Measurements from ENCODE around the gene UBAC1.

UBAC1 gene

DNA sequence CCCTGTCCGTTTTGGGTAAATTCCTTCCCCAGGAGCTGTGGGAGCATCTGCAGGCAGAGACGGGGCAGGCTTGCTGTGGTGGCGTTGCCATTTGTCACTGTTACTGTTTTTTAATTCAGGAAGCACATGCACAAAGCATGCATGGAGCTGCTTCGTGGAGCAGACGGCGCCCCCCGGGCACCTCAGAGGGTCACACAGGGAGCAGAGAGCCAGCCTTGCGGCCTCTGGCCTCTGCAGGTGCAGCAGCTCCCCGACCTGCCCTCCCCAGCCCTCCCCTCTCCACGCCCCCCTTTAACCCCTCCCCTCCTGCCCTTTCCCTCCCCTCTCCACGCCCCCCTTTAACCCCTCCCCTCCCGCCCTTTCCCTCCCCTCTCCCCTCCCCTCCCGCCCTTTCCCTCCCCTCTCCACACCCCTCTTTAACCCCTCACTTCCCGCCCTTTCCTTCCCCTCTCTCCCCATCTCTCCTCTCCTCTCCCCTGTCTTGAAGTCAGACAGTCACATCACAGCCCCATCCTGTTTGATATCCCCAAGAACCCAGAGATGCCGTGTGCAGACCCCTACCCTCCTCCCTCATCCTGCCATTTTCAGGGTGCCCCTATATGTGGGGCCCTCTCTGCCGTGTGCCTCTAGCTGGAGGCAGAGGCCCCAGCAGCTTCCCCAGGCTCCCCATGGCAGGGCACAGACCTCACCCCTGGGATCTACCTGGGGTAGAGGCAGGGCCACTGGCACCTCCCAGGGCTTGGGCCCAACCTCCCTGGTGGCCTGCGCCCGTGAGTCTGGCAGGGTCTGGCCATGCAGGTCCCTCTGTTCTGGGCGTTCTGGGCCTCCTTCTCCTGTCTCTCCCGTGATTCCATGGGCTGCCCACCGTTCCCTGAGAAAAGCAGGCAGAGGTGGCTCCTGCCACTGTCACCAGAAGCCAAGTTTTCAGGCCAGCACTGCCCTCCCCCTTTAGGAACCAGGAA, 29.6 kb upstream of the UBAC1 start:
- ChIA-PET CTCF (no interaction called here), POLR2A (ENCODE audit: low non-redundant PET) (no interaction called here)
- H3K27ac ChIP-seq = peak overlapping the region; percentile 26
- TF ChIP-seq, protein P1, sequence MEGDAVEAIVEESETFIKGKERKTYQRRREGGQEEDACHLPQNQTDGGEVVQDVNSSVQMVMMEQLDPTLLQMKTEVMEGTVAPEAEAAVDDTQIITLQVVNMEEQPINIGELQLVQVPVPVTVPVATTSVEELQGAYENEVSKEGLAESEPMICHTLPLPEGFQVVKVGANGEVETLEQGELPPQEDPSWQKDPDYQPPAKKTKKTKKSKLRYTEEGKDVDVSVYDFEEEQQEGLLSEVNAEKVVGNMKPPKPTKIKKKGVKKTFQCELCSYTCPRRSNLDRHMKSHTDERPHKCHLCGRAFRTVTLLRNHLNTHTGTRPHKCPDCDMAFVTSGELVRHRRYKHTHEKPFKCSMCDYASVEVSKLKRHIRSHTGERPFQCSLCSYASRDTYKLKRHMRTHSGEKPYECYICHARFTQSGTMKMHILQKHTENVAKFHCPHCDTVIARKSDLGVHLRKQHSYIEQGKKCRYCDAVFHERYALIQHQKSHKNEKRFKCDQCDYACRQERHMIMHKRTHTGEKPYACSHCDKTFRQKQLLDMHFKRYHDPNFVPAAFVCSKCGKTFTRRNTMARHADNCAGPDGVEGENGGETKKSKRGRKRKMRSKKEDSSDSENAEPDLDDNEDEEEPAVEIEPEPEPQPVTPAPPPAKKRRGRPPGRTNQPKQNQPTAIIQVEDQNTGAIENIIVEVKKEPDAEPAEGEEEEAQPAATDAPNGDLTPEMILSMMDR (conservative IDR thresholded peaks at IDR 0.05; ENCODE audit: low read depth) = no peak
- peak; percentile 62 for DNase-seq (ENCODE audit: low spot score)

DNA sequence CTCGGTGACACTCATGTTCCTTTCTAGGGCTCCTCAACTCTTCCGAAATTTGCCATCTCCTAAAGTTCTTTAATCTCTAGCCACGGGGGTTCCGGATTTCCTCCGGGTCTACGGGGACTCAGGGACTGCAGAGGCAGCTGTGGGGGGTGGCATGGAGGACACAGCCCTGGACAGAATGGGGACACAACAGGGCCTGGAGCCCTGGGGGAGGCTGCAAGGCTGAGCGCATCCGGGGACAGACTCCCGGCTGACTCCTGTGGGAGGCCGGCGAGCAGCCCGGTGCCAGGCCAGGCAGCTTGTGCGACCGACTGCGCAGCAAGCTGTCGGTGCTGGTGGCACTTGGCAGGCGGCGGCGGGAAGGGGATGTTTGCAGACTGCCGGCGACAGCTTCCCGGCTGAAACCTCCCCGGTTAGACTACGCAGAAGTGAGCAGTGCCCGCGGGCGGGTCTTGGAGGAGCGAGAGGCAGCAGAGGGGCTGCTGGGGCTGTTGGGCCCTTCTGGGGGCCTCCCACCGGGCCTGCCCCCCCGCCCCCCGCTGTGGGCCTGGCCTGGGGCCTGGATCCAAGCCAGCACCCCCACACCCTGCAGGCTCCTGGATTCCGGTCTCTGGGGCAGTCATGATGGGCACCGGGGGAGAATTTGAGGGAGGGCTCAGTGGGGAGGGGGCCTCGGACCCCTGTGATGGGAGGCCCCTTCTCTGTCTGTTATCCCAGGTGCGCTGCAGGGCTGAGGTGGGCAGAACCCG, 28.7 kb upstream of the UBAC1 start:
- ChIA-PET CTCF (no interaction called here), POLR2A (ENCODE audit: low non-redundant PET) (no interaction called here)
- no peak overlapping the region for H3K27ac ChIP-seq
- TF ChIP-seq, protein P1 (conservative IDR thresholded peaks at IDR 0.05; ENCODE audit: low read depth) = no peak
- no peak for DNase-seq (ENCODE audit: low spot score)

DNA sequence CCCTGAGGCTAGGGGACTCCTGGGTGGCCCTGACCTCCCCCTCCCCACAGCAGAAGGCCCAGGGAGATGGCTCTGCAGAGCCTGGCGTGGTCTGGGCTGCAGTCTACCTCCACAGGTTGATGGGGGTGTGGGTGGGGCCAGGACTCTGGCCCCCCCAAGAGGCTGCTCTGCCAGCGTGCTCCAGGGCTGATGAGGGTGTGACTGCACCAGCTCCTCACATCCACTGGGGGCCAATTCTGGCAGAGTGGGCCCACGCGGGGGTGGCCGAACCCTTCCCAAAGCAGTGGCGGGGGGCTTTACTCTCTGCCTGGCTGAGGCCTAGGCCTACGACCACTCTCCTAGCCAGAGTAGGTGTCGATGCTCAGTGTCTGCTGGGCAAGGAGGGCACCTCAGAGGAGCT, 28.0 kb upstream of the UBAC1 start:
- CTCF ChIA-PET = interaction anchor here (0.8 kb wide), 1 partner anchor 21 kb away, joined by 4 read pairs; no protein-coding TSS in a partner anchor
- TF ChIP-seq, protein P1 (conservative IDR thresholded peaks at IDR 0.05; ENCODE audit: low read depth) = no peak
- DNase-seq (ENCODE audit: low spot score) = no peak
- no peak overlapping the region for H3K27ac ChIP-seq
- POLR2A ChIA-PET (ENCODE audit: low non-redundant PET) = no interaction called here

DNA sequence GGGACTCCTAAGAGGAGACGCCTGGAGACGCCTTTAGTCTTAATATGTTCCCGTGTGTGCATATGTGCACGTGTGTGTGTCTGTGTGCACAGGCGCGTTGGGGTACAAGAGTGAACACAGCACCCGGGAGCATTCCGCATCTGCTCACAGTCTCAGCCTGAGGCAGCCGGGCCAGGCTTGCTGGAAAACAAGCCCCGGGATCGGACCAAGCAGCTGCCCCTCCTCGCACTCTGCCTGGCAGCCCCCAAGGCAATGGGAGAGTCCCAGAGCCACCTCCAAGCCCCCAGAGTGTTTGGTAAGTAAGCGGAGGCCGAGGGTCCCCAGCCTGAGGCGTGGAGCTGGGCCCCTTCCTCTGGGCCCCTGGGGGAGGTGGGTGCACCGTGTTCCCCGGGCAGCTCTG, 27.3 kb upstream of the UBAC1 start:
- TF ChIP-seq, protein P1 (conservative IDR thresholded peaks at IDR 0.05; ENCODE audit: low read depth) = no peak
- CTCF ChIA-PET = interaction anchor here (0.6 to 0.8 kb wide), 2 partner anchors 20 to 191 kb away, joined by 3 to 4 read pairs; no protein-coding TSS in a partner anchor
- POLR2A ChIA-PET (ENCODE audit: low non-redundant PET) = no interaction called here

DNA sequence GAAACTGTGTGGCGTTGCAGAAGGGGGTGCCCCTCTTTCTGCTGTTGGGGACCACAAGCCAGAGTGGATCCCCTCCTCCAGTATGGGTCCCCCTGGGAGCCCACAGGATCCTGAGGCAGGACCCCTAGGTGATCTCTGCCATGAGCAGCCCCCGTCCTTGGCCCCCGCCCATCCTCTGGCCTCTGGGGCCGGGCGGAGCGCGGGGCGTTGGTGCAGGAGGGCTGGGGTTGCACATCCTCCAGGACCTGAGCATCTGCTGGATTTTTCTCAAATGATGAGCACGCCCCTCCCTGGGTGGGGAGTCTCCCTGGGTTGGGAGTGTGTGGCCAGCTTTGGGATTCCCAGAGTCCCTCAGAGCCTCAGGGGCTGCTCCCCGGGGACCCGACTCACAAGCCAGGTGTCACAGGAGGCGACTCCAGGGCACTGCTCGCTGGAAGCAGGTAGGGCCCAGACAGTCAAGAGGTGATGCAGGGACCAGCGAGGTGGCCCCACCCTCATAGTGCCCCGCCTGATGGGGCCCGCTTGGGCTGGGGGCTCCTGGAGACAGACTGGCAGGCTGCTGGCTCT, 26.7 kb upstream of the UBAC1 start:
- POLR2A ChIA-PET (ENCODE audit: low non-redundant PET) = no interaction called here

More for the DNA sequence above, 27.3 kb upstream of the UBAC1 start:
- H3K27ac ChIP-seq = no peak overlapping the region
- DNase-seq (ENCODE audit: low spot score) = no peak

More for the DNA sequence above, 26.7 kb upstream of the UBAC1 start:
- TF ChIP-seq, protein P1 (conservative IDR thresholded peaks at IDR 0.05; ENCODE audit: low read depth) = no peak
- H3K27ac ChIP-seq = no peak overlapping the region
- DNase-seq (ENCODE audit: low spot score) = no peak
- CTCF ChIA-PET = interaction anchor here (0.6 kb wide), 2 partner anchors 191 to 273 kb away, joined by 3 read pairs; no protein-coding TSS in a partner anchor

All from RWPE1 (cell line).